22Rv1 (cell line): ENCODE measurements around the gene NOLC1.

Experiments
- ZFX ChIP-seq: fragments of 450-650 bp; IDR thresholded peaks from 2 replicates; pipeline ENCODE4 v1.6.1; 2017; ENCODE audit warnings: antibody characterized with exemption, borderline replicate concordance
- TF ChIP-seq, protein P1 (sequence below): fragments of 450-650 bp; IDR thresholded peaks from 2 replicates; pipeline ENCODE4 v1.5.1; 2017; ENCODE audit warnings: mild to moderate bottlenecking

DNA sequence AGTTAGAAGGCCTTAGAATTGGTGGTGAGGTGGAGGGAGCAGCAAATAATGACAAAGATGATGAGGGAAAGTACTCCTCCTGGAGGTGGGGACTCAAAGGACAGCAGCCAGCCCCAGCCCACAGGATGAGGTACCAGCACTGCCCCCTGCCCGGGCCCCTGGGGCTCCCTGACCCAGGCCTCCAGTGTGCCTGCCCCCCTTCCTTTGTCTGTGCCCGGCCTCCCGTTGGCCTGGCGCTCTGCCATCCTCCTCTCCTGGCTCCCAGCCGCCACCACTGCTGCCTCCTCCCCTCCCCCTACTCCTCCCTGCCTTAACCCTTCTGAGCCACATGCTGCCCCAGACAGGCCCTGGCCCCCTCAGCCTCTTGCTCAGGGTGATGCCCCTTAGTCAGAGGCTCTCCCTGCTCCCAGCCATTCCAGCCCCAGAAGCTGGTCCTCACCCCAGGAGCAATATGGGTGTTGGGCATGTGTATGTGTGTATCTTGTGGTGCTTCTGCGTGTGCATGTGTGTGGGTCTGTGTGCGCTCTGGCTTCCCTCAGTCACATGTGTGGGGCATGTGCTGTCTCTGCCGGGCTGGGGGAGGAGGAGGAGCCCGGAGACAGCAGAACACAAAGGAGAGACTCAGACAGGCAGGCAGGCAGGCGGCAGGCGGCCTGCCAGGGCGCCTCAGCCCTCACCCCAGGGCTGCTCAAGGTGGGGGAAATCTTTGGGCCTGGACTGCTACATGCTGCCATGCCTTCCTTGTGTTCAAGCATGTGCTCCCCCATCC, 34.6 kb upstream of the NOLC1 start:
- TF ChIP-seq, protein P1, sequence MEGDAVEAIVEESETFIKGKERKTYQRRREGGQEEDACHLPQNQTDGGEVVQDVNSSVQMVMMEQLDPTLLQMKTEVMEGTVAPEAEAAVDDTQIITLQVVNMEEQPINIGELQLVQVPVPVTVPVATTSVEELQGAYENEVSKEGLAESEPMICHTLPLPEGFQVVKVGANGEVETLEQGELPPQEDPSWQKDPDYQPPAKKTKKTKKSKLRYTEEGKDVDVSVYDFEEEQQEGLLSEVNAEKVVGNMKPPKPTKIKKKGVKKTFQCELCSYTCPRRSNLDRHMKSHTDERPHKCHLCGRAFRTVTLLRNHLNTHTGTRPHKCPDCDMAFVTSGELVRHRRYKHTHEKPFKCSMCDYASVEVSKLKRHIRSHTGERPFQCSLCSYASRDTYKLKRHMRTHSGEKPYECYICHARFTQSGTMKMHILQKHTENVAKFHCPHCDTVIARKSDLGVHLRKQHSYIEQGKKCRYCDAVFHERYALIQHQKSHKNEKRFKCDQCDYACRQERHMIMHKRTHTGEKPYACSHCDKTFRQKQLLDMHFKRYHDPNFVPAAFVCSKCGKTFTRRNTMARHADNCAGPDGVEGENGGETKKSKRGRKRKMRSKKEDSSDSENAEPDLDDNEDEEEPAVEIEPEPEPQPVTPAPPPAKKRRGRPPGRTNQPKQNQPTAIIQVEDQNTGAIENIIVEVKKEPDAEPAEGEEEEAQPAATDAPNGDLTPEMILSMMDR: peak; percentile 27; the same call in 1 of the 2 replicates
- TF ChIP-seq ZFX: no peak
